Measurements from ENCODE around the gene PSMD12. TPM values are rescaled to one million over a fixed set of nuclear protein-coding genes. Genes with fewer than 3 reads are reported as not detected.

The PSMD12 gene
- polyA plus RNA-seq, 1 experiment = 12.8 TPM

DNA sequence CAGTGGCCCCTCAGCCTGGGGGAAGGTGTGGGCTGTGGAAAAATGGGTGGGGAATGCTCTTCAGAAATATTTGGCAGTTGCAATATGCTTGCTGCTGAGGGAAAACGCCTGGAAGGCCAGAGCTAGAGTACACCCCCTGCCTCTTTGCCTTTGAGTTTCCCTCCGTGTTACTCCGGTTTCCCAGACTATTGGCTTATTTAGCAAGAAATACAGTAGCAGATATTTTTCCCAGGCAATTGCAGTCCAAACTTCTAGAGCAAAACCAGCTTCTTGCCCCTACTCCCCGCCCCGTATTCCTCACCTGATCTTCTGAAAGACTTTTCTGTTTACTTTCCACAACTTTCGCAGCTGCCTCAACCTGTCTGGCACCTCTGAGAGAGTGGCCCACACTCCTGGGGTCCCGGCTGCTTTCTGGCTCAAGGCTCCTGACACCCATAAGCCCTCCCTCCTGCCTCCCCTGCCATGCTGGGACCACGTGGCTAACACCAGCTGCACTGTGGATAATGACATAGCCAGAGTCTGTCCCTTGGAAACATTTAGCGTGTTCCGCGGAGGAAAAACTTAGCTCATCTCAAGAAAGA, 75.6 kb downstream of the PSMD12 start:
- ChIA-PET CTCF (interaction anchor here (1.1 to 5.5 kb wide), 5 partner anchors 9 to 81 kb away, joined by 3 to 28 read pairs (median 4); no protein-coding TSS in a partner anchor), POLR2A (no interaction called here)
- no peaks in the 10 kb centered on the region for H3K36me3 ChIP-seq (ENCODE audit: control insufficient read depth, insufficient read depth, low read length)
- H3K4me3 ChIP-seq (ENCODE audit: low read depth, low read length) = no peak overlapping the region
- TF ChIP-seq, protein P1, sequence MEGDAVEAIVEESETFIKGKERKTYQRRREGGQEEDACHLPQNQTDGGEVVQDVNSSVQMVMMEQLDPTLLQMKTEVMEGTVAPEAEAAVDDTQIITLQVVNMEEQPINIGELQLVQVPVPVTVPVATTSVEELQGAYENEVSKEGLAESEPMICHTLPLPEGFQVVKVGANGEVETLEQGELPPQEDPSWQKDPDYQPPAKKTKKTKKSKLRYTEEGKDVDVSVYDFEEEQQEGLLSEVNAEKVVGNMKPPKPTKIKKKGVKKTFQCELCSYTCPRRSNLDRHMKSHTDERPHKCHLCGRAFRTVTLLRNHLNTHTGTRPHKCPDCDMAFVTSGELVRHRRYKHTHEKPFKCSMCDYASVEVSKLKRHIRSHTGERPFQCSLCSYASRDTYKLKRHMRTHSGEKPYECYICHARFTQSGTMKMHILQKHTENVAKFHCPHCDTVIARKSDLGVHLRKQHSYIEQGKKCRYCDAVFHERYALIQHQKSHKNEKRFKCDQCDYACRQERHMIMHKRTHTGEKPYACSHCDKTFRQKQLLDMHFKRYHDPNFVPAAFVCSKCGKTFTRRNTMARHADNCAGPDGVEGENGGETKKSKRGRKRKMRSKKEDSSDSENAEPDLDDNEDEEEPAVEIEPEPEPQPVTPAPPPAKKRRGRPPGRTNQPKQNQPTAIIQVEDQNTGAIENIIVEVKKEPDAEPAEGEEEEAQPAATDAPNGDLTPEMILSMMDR (IDR thresholded peaks at IDR 0.05; ENCODE audit: insufficient read depth, low read depth, low read length) = no peak
- no peaks in the 10 kb centered on the region; the same call in 1 of the 2 replicates for H3K27me3 ChIP-seq (ENCODE audit: control insufficient read depth, insufficient read depth, low read length)
- DNase-seq (ENCODE audit: low read depth) = no peak

DNA sequence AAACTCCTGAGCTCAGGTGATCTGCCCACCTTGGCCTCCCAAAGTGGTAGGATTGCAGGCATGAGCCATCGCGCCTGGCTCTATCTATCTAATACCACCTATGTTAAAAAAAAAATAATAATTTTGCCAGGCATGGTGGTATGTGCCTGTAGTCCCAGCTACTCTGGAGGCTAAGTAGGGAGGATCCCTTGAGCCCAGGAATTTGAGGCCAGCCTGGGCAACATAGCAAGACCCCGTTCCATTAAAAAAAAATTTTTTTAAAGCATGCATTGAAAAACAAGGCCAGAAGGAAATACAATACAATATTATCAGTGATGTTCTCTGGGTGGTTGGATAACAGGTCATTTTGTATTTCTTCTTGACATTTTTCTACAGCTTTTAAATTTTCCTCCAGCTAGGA, 76.1 kb downstream of the PSMD12 start:
- TF ChIP-seq, protein P1 (IDR thresholded peaks at IDR 0.05; ENCODE audit: insufficient read depth, low read depth, low read length) = no peak
- ChIA-PET POLR2A (no interaction called here), CTCF (interaction anchor here (1.1 to 5.5 kb wide), 5 partner anchors 8 to 81 kb away, joined by 3 to 28 read pairs (median 4); no protein-coding TSS in a partner anchor)
- Histone ChIP-seq H3K36me3 (ENCODE audit: control insufficient read depth, insufficient read depth, low read length) (no peaks in the 10 kb centered on the region), H3K27me3 (ENCODE audit: control insufficient read depth, insufficient read depth, low read length) (no peaks in the 10 kb centered on the region; the same call in 1 of the 2 replicates), H3K4me3 (ENCODE audit: low read depth, low read length) (no peak overlapping the region)
- no peak for DNase-seq (ENCODE audit: low read depth)

DNA sequence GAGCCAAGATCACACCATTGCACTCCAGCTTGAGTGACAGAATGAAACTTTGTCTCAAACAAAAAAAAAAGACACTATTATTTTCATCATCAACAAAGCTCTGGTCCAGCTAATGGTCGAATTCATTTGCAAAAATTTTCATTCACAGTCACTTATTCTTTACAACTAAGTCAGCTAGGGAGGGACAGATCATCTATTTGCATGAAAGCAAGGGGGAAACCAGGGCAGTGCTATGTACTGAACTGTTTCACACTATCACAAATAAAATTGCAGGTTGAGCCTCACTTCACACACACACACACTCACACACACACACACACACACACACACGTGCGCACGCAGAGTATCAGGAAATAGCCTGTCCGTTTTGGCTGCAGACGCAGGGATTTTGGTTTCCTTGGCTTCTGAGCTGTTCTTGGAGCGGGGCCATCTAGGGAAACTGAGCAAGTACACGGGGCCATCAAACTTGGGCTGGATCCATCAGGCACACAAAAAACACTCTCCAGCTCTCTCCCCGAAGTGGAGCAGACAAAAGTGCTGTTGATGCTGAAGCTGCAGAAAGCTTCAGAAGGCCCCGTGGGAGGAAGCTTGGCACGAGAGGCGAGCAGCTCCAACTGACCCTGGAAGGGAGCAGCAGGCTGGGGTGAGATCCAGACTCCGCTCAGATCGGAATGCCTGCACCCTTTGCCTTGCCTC, 77.0 kb downstream of the PSMD12 start:
- CTCF ChIA-PET = interaction anchor here (0.6 to 1.4 kb wide), 3 partner anchors 15 to 128 kb away, joined by 3 to 4 read pairs (median 3); no protein-coding TSS in a partner anchor

More for the DNA sequence above, 77.0 kb downstream of the PSMD12 start:
- POLR2A ChIA-PET = no interaction called here
- TF ChIP-seq, protein P1 (IDR thresholded peaks at IDR 0.05; ENCODE audit: insufficient read depth, low read depth, low read length) = no peak
- Histone ChIP-seq H3K36me3 (ENCODE audit: control insufficient read depth, insufficient read depth, low read length) (no peaks in the 10 kb centered on the region), H3K27me3 (ENCODE audit: control insufficient read depth, insufficient read depth, low read length) (no peaks in the 10 kb centered on the region; the same call in 1 of the 2 replicates), H3K4me3 (ENCODE audit: low read depth, low read length) (no peak overlapping the region)
- DNase-seq (ENCODE audit: low read depth) = no peak

Small RNA genes within 50 kb of the gene (small RNA-seq; reads per million reads assigned to genes)
- gene RF00019 (ENCODE audit: insufficient read length, low read depth, low replicate concordance) = not detected

Other genes with a start within 250 kb of the PSMD12 start
- gene HELZ, start 121.4 kb downstream of the PSMD12 start, polyA plus RNA-seq (2011; rRNA removed) = 8.4 and 15.1 TPM in 2 replicates
- 4.6 and 5.5 TPM in 2 replicates for gene PITPNC1, start 10.7 kb upstream of the PSMD12 start, polyA plus RNA-seq (2011; rRNA removed)

Measured in BJ (cell line).